ENCODE measurements around the gene LRRC30. TPM values are rescaled to one million over a fixed set of nuclear protein-coding genes. Genes with fewer than 3 reads are reported as not detected.

The LRRC30 gene
- total RNA-seq, 1 experiment from 2014 or later, result not detected

DNA sequence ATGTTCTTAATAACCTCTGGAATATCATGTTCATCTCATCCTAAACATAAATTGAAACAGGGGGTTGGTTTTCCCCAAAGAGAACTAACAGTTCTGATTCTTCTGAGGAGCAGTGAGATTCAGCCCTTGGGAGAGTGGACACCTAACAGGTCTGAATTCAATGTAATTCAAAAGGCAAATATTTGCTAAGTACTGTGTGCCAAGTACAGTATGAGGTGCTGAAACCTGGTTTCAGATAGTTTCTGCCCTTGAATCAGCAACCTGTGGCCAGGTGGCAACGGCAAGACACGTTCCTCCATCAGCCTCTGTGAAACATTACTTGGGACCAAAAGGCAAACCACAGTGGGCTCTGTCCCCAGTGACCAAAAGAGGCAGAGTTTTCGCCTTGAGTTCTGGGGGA is 1.3 kb downstream of the LRRC30 start:
- no peak overlapping the region for H3K27ac ChIP-seq (ENCODE audit: low read length)
- no peak overlapping the region for H3K4me2 ChIP-seq (ENCODE audit: low read depth, low read length, poor library complexity, severe bottlenecking)
- H3K9ac ChIP-seq (ENCODE audit: low read length), result no peak overlapping the region
- H2AFZ ChIP-seq (ENCODE audit: low read length), result no peak overlapping the region
- no peaks in the 10 kb centered on the region for H3K27me3 ChIP-seq (ENCODE audit: low read length)
- H4K20me1 ChIP-seq (ENCODE audit: insufficient read depth, low read depth, low read length), result no peaks in the 10 kb centered on the region
- H3K4me1 ChIP-seq (ENCODE audit: low read length), result no peaks in the 10 kb centered on the region
- no peak for DNase-seq
- H3K9me3 ChIP-seq (ENCODE audit: low read length), result no peaks in the 10 kb centered on the region
- H3K36me3 ChIP-seq (ENCODE audit: insufficient read depth, low read length), result no peaks in the 10 kb centered on the region
- no peak overlapping the region for H3K4me3 ChIP-seq (ENCODE audit: low read length)
- H3K79me2 ChIP-seq (ENCODE audit: low read length), result no peaks in the 10 kb centered on the region
- H3K9me2 ChIP-seq (replicated peaks; ENCODE audit: insufficient read depth, low read length), result no peaks in the 10 kb centered on the region

DNA sequence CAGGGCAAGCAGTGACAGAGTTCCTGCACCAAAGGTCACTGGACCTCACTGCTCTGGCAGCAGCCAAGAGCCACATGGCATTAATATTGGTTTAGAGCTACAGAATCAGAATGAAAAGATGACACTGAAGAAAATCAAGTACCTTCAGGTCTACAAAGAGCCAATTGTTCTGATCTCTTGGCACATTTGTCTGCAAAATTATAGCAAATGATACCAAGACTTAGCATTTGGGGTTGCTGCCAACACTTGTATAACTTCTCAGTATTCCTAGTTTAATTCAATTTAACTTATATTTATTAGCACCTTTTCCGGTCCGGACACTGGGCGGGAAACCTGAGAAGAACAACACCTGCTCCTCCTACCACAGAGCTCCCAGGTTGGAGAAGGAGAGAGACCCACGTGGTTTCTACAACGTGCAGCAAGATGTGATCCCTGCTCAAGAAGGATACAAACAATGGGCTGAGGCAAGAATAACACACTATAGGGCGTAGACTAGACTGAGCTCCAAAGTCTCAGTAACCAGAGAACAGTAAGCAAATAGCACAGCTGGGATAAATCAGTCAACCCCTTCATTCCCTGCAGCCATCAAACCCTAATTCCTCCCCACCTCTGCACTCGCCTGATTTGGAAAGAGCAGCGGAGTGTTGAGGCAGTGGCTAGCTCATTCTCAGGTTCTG is 2.4 kb downstream of the LRRC30 start:
- no peaks in the 10 kb centered on the region for H3K27me3 ChIP-seq (ENCODE audit: low read length)
- H3K4me2 ChIP-seq (ENCODE audit: low read depth, low read length, poor library complexity, severe bottlenecking), result no peak overlapping the region
- H3K4me1 ChIP-seq (ENCODE audit: low read length), result no peaks in the 10 kb centered on the region
- no peaks in the 10 kb centered on the region for H3K36me3 ChIP-seq (ENCODE audit: insufficient read depth, low read length)
- H2AFZ ChIP-seq (ENCODE audit: low read length), result no peak overlapping the region
- no peaks in the 10 kb centered on the region for H3K9me3 ChIP-seq (ENCODE audit: low read length)
- no peaks in the 10 kb centered on the region for H3K9me2 ChIP-seq (replicated peaks; ENCODE audit: insufficient read depth, low read length)
- H3K27ac ChIP-seq (ENCODE audit: low read length), result no peak overlapping the region
- no peaks in the 10 kb centered on the region for H4K20me1 ChIP-seq (ENCODE audit: insufficient read depth, low read depth, low read length)
- DNase-seq, result no peak
- H3K9ac ChIP-seq (ENCODE audit: low read length), result no peak overlapping the region
- H3K79me2 ChIP-seq (ENCODE audit: low read length), result no peaks in the 10 kb centered on the region
- no peak overlapping the region for H3K4me3 ChIP-seq (ENCODE audit: low read length)

DNA sequence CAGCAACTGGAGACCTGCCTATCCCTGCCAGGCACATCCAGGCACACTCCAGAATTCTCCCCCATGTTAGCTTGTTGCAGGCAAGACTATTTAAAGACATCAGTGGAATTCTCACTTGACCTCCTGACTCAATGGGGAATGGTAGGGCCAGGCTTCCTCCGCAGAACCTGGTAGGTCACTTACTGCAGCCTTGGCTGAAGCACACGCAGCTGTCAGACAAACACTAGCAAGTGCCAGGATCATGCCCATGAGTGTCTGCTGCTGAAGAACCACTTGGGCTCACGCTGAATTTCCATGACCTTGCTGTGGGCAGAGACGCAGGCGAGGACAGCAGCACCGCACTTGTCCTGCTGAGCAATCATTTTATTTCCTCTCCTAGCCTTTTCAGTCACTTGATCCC is 3.2 kb downstream of the LRRC30 start:
- Histone ChIP-seq H3K36me3 (ENCODE audit: insufficient read depth, low read length) (no peaks in the 10 kb centered on the region), H3K4me2 (ENCODE audit: low read depth, low read length, poor library complexity, severe bottlenecking) (no peak overlapping the region), H3K27ac (ENCODE audit: low read length) (no peak overlapping the region), H3K9me2 (replicated peaks; ENCODE audit: insufficient read depth, low read length) (no peaks in the 10 kb centered on the region), H3K27me3 (ENCODE audit: low read length) (no peaks in the 10 kb centered on the region), H3K4me1 (ENCODE audit: low read length) (no peaks in the 10 kb centered on the region), H3K9me3 (ENCODE audit: low read length) (no peaks in the 10 kb centered on the region), H4K20me1 (ENCODE audit: insufficient read depth, low read depth, low read length) (no peaks in the 10 kb centered on the region), H3K4me3 (ENCODE audit: low read length) (no peak overlapping the region), H2AFZ (ENCODE audit: low read length) (no peak overlapping the region), H3K9ac (ENCODE audit: low read length) (no peak overlapping the region), H3K79me2 (ENCODE audit: low read length) (no peaks in the 10 kb centered on the region)
- no peak for DNase-seq

DNA sequence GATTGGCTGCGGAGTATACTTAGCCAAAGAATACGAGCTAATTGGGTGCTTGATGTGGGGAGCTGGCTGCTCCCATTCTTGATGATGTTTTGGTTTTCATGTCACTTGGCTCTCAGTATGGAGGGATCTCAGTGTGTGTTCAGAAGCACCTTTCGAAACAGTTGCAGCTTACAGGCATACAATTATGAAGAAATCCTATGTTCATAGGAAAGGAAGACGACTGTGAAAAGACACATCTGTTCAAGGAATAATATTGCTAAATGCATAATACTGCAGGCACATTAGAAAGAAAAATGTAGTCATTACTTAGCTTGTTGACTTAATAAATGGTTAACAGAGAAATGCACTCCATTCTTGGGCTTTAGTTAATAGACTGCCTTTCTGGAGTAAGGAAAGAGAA is 4.1 kb downstream of the LRRC30 start:
- Histone ChIP-seq H3K9me3 (ENCODE audit: low read length) (no peaks in the 10 kb centered on the region), H3K9me2 (replicated peaks; ENCODE audit: insufficient read depth, low read length) (no peaks in the 10 kb centered on the region), H4K20me1 (ENCODE audit: insufficient read depth, low read depth, low read length) (no peaks in the 10 kb centered on the region), H3K9ac (ENCODE audit: low read length) (no peak overlapping the region), H3K4me1 (ENCODE audit: low read length) (no peaks in the 10 kb centered on the region), H3K27ac (ENCODE audit: low read length) (no peak overlapping the region), H3K4me2 (ENCODE audit: low read depth, low read length, poor library complexity, severe bottlenecking) (no peak overlapping the region), H3K36me3 (ENCODE audit: insufficient read depth, low read length) (no peaks in the 10 kb centered on the region), H3K79me2 (ENCODE audit: low read length) (no peaks in the 10 kb centered on the region), H3K4me3 (ENCODE audit: low read length) (no peak overlapping the region), H2AFZ (ENCODE audit: low read length) (no peak overlapping the region), H3K27me3 (ENCODE audit: low read length) (no peaks in the 10 kb centered on the region)
- no peak for DNase-seq

DNA sequence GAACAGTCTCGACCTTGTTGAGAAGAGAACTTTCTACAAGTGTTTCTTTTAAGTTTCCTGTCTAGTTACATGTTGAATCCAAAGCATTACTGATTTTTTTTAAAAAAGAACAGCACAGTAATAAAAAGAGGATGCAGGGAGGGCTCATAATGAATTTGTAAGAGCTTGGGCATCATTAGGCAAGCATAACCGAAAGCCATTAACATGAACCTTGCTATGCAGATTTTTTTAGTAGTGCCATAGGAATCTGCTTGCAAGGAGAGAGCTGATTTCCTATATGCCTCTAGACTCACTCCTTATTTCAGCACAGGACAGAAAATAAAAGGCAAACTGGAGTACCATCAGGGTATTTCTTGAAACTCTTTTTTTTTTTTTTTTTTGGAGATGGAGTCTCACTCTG is 5.2 kb downstream of the LRRC30 start:
- Histone ChIP-seq H3K36me3 (ENCODE audit: insufficient read depth, low read length) (no peaks in the 10 kb centered on the region), H3K4me2 (ENCODE audit: low read depth, low read length, poor library complexity, severe bottlenecking) (no peak overlapping the region), H3K9ac (ENCODE audit: low read length) (no peak overlapping the region), H3K4me3 (ENCODE audit: low read length) (no peak overlapping the region), H4K20me1 (ENCODE audit: insufficient read depth, low read depth, low read length) (no peaks in the 10 kb centered on the region), H3K27me3 (ENCODE audit: low read length) (no peaks in the 10 kb centered on the region), H3K4me1 (ENCODE audit: low read length) (no peaks in the 10 kb centered on the region), H2AFZ (ENCODE audit: low read length) (no peak overlapping the region), H3K9me2 (replicated peaks; ENCODE audit: insufficient read depth, low read length) (no peaks in the 10 kb centered on the region), H3K9me3 (ENCODE audit: low read length) (no peaks in the 10 kb centered on the region), H3K79me2 (ENCODE audit: low read length) (no peaks in the 10 kb centered on the region), H3K27ac (ENCODE audit: low read length) (no peak overlapping the region)
- DNase-seq, result no peak

DNA sequence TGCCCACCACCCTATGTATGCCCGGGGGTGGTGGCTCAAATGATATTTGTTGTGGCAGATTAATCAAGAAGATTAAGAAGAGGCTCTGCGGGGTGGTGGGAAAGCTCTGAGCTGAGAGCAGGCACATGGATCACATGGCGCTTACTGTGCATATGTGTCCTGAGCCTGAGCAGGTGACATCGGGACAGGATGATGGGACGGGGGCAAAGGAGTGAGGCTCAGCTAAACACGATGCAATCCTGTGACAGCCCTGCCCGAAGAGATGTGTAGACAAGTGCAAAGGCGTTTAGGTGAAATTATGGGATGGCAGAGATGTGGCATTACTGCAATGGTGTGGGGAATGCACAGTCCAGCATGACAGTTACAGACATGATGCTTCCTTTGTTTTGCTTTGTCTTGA is 6.0 kb downstream of the LRRC30 start:
- H3K27ac ChIP-seq (ENCODE audit: low read length), result no peak overlapping the region
- no peaks in the 10 kb centered on the region for H3K9me3 ChIP-seq (ENCODE audit: low read length)
- no peak for DNase-seq
- no peaks in the 10 kb centered on the region for H3K4me1 ChIP-seq (ENCODE audit: low read length)
- H2AFZ ChIP-seq (ENCODE audit: low read length), result no peak overlapping the region
- H3K4me3 ChIP-seq (ENCODE audit: low read length), result no peak overlapping the region
- no peak overlapping the region for H3K9ac ChIP-seq (ENCODE audit: low read length)
- H3K36me3 ChIP-seq (ENCODE audit: insufficient read depth, low read length), result no peaks in the 10 kb centered on the region
- H3K9me2 ChIP-seq (replicated peaks; ENCODE audit: insufficient read depth, low read length), result no peaks in the 10 kb centered on the region
- H3K4me2 ChIP-seq (ENCODE audit: low read depth, low read length, poor library complexity, severe bottlenecking), result no peak overlapping the region
- no peaks in the 10 kb centered on the region for H3K79me2 ChIP-seq (ENCODE audit: low read length)
- H4K20me1 ChIP-seq (ENCODE audit: insufficient read depth, low read depth, low read length), result no peaks in the 10 kb centered on the region
- H3K27me3 ChIP-seq (ENCODE audit: low read length), result no peaks in the 10 kb centered on the region

DNA sequence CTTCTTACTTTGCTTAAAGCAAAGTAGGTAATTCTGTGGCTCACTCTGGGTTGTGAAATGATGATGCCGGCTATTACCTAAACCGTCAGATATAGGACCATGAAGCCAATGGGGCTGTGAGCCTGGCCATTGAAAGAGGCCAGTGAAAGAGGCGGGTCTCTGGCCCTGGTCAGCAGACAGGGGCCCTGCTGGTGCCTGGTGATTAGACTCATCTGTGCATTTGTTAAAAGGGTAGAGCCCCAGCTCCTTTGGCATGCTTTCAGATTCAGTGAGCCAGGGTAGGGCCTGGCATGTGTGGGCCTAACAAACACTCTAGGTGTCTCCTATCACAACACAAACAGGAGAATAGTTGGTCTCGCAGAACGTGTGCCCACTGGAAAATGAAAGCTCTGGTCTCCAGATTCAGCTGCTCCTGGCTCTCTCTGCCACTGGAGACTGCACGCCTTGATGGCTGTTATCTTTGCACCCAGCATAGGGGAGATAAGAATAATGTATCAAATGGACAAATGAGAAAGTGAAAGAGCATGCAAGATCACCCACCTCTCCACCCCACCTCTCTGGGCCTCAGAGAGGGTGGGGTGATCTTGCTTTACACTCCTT is 6.9 kb downstream of the LRRC30 start:
- H3K27me3 ChIP-seq (ENCODE audit: low read length), result no peaks in the 10 kb centered on the region
- H3K9me2 ChIP-seq (replicated peaks; ENCODE audit: insufficient read depth, low read length), result no peaks in the 10 kb centered on the region
- no peak overlapping the region for H3K4me3 ChIP-seq (ENCODE audit: low read length)
- H3K27ac ChIP-seq (ENCODE audit: low read length), result no peak overlapping the region
- H3K9me3 ChIP-seq (ENCODE audit: low read length), result no peaks in the 10 kb centered on the region
- H3K79me2 ChIP-seq (ENCODE audit: low read length), result no peaks in the 10 kb centered on the region
- no peak overlapping the region for H2AFZ ChIP-seq (ENCODE audit: low read length)
- no peak overlapping the region for H3K9ac ChIP-seq (ENCODE audit: low read length)
- H4K20me1 ChIP-seq (ENCODE audit: insufficient read depth, low read depth, low read length), result no peaks in the 10 kb centered on the region
- H3K36me3 ChIP-seq (ENCODE audit: insufficient read depth, low read length), result no peaks in the 10 kb centered on the region
- no peak for DNase-seq
- H3K4me1 ChIP-seq (ENCODE audit: low read length), result no peaks in the 10 kb centered on the region
- no peak overlapping the region for H3K4me2 ChIP-seq (ENCODE audit: low read depth, low read length, poor library complexity, severe bottlenecking)

DNA sequence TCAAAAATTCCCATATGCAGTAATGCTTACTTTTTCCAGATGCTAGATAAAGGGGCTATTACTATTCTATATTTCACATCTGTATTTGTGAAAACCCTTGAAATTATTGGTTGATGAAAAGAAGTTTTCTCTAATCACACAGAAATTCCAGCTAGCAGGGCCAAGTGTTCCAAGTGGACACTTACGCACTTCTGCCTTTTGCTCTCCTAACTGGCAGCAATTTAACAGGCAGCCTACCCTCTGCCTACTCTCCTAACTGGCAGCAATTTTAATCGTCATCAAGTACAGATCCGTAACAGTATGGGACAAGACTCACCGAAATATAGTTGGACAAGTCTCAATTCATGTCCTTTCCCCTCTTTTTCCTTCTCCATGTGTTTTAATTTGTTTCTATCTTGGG is 12.0 kb downstream of the LRRC30 start:
- H3K27ac ChIP-seq (ENCODE audit: low read length), result no peak overlapping the region
- H4K20me1 ChIP-seq (ENCODE audit: insufficient read depth, low read depth, low read length), result no peaks in the 10 kb centered on the region
- H3K4me2 ChIP-seq (ENCODE audit: low read depth, low read length, poor library complexity, severe bottlenecking), result no peak overlapping the region
- no peaks in the 10 kb centered on the region for H3K79me2 ChIP-seq (ENCODE audit: low read length)
- H3K4me1 ChIP-seq (ENCODE audit: low read length), result no peaks in the 10 kb centered on the region
- no peaks in the 10 kb centered on the region for H3K36me3 ChIP-seq (ENCODE audit: insufficient read depth, low read length)
- H3K9ac ChIP-seq (ENCODE audit: low read length), result no peak overlapping the region
- no peaks in the 10 kb centered on the region for H3K9me3 ChIP-seq (ENCODE audit: low read length)
- H3K27me3 ChIP-seq (ENCODE audit: low read length), result no peaks in the 10 kb centered on the region
- H3K9me2 ChIP-seq (replicated peaks; ENCODE audit: insufficient read depth, low read length), result no peaks in the 10 kb centered on the region
- no peak for DNase-seq
- H2AFZ ChIP-seq (ENCODE audit: low read length), result no peak overlapping the region
- H3K4me3 ChIP-seq (ENCODE audit: low read length), result no peak overlapping the region
